IPS-11a (cell line): ENCODE data around the gene ZBED2.
"Not testable (repeated sequence)": the region's sequence is repeated elsewhere in the genome, so short reads cannot be mapped to it uniquely, and the experiment has no call there.

Source experiments
- H3K4me3 ChIP-seq: one replicate; pipeline ENCODE4 v1.5.1; 2013; ENCODE audit warnings: low read depth, low read length, control low read depth

Gene ZBED2

GRCh38 chr3:111595232-111595631 lies at the start of gene ZBED2:
Gene ZBED2 (minus strand): TSS chr3:111595346. CDS start chr3:111594201, 1,145 bp downstream.
- H3K4me3 ChIP-seq: no peak within 1 kb of the TSS

- no peak overlapping the region for H3K4me3 ChIP-seq
Observed at GRCh38 chr3:111639316-111639715, 44.2 kb upstream of the ZBED2 start.

- no peak overlapping the region for H3K4me3 ChIP-seq
Observed at GRCh38 chr3:111636366-111636885, 41.3 kb upstream of the ZBED2 start.

GRCh38 chr3:111635403-111635802 lies 40.3 kb upstream of the ZBED2 start:
- H3K4me3 ChIP-seq: no peak overlapping the region

GRCh38 chr3:111630638-111631037 lies 35.5 kb upstream of the ZBED2 start:
- H3K4me3 ChIP-seq: not testable (repeated sequence)

GRCh38 chr3:111629018-111629417 lies 33.9 kb upstream of the ZBED2 start:
- H3K4me3 ChIP-seq: not testable (repeated sequence)

- H3K4me3 ChIP-seq: no peak overlapping the region
Observed at GRCh38 chr3:111627092-111627491, 31.9 kb upstream of the ZBED2 start.

- H3K4me3 ChIP-seq: no peak overlapping the region
Observed at GRCh38 chr3:111621535-111621934, 26.4 kb upstream of the ZBED2 start.

- H3K4me3 ChIP-seq: no peak overlapping the region
Observed at GRCh38 chr3:111619833-111620232, 24.7 kb upstream of the ZBED2 start.

- no peak overlapping the region for H3K4me3 ChIP-seq
Observed at GRCh38 chr3:111618945-111619344, 23.8 kb upstream of the ZBED2 start.

GRCh38 chr3:111617912-111618601 lies 22.9 kb upstream of the ZBED2 start:
- H3K4me3 ChIP-seq: no peak overlapping the region

GRCh38 chr3:111617406-111617805 lies 22.3 kb upstream of the ZBED2 start:
- no peak overlapping the region for H3K4me3 ChIP-seq

GRCh38 chr3:111616417-111617105 lies 21.4 kb upstream of the ZBED2 start:
- H3K4me3 ChIP-seq: no peak overlapping the region

- H3K4me3 ChIP-seq: no peak overlapping the region
Observed at GRCh38 chr3:111615880-111616279, 20.7 kb upstream of the ZBED2 start.

- H3K4me3 ChIP-seq: no peak overlapping the region
Observed at GRCh38 chr3:111613294-111613693, 18.1 kb upstream of the ZBED2 start.

GRCh38 chr3:111610612-111611054 lies 15.5 kb upstream of the ZBED2 start:
- no peak overlapping the region for H3K4me3 ChIP-seq

- no peak overlapping the region for H3K4me3 ChIP-seq
Observed at GRCh38 chr3:111610189-111610588, 15.0 kb upstream of the ZBED2 start.

- no peak overlapping the region for H3K4me3 ChIP-seq
Observed at GRCh38 chr3:111609700-111610099, 14.6 kb upstream of the ZBED2 start.

- H3K4me3 ChIP-seq: no peak overlapping the region
Observed at GRCh38 chr3:111608383-111608782, 13.2 kb upstream of the ZBED2 start.

GRCh38 chr3:111607240-111607920 lies 12.2 kb upstream of the ZBED2 start:
- H3K4me3 ChIP-seq: no peak overlapping the region

GRCh38 chr3:111605493-111605892 lies 10.3 kb upstream of the ZBED2 start:
- H3K4me3 ChIP-seq: no peak overlapping the region

- H3K4me3 ChIP-seq: no peak overlapping the region
Observed at GRCh38 chr3:111605018-111605417, 9.9 kb upstream of the ZBED2 start.
